ENCODE results near the gene SLC29A3.

DNA sequence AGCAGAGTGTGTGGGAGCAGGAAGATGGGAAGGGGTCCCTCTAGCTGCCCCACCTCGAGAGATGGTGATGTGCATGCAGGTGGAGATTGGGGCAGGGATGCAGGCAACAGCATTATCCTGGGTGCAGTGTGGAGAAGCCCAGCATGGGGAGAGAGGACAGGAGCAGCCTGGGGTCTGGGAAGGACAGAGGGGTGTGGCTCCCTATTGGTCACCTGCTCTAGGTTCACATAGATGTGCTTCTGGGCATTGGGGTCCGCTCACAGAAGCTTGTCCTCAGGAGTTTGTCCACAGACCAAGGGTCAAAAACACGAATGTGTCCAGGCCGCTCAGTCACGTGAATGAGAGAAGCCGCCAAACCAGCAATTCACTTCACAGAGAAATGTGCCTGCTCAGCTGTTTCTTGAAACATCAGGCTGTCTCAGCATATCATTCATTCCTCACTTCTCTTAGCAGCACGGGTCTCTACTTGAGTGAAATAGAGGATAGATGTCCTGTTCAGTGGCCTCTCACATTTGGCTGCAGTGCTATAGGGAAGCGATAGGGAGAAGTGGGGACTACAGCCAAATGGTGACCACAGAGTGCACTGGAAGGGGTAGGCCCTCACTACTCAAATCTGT is 11.5 kb upstream of the SLC29A3 start:
- TF ChIP-seq, protein P1, sequence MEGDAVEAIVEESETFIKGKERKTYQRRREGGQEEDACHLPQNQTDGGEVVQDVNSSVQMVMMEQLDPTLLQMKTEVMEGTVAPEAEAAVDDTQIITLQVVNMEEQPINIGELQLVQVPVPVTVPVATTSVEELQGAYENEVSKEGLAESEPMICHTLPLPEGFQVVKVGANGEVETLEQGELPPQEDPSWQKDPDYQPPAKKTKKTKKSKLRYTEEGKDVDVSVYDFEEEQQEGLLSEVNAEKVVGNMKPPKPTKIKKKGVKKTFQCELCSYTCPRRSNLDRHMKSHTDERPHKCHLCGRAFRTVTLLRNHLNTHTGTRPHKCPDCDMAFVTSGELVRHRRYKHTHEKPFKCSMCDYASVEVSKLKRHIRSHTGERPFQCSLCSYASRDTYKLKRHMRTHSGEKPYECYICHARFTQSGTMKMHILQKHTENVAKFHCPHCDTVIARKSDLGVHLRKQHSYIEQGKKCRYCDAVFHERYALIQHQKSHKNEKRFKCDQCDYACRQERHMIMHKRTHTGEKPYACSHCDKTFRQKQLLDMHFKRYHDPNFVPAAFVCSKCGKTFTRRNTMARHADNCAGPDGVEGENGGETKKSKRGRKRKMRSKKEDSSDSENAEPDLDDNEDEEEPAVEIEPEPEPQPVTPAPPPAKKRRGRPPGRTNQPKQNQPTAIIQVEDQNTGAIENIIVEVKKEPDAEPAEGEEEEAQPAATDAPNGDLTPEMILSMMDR (IDR thresholded peaks at IDR 0.05): no peak
- no peak for TF ChIP-seq EZH2 (IDR thresholded peaks at IDR 0.05)

Measured in neural progenitor cell (in vitro differentiated cells).